ENCODE data around the gene BABAM2.

- no peak for TF ChIP-seq EP300 (IDR thresholded peaks at IDR 0.05)
- TF ChIP-seq CTCF (IDR thresholded peaks at IDR 0.05) = no peak
These were observed 13.3 kb downstream of the BABAM2 start for GRCh38 chr2:27903649-27904404.
